ENCODE data around the gene CDH12.

CDH12 gene

DNA sequence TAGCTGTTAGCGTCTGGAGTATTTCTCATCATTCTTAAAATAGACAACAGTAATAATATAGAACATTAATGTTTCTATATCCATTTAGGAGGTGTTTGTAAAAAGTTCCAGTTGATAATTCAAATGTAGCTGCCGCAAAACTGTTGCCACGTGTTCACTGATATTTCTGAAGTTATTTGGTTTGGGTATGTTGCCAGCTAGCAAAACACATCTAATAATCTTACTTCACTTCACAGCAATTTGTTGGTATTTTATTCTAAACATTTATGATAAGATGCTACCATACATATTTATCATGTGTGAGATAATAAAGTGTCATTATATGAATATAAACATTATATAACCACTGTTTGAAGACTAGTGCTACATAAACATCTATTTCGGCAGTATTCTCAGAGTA lies 101.6 kb downstream of the CDH12 start:
- H3K4me3 ChIP-seq (ENCODE audit: control insufficient read depth, low read depth, low read length), result no peak overlapping the region
- TF ChIP-seq, protein P1, sequence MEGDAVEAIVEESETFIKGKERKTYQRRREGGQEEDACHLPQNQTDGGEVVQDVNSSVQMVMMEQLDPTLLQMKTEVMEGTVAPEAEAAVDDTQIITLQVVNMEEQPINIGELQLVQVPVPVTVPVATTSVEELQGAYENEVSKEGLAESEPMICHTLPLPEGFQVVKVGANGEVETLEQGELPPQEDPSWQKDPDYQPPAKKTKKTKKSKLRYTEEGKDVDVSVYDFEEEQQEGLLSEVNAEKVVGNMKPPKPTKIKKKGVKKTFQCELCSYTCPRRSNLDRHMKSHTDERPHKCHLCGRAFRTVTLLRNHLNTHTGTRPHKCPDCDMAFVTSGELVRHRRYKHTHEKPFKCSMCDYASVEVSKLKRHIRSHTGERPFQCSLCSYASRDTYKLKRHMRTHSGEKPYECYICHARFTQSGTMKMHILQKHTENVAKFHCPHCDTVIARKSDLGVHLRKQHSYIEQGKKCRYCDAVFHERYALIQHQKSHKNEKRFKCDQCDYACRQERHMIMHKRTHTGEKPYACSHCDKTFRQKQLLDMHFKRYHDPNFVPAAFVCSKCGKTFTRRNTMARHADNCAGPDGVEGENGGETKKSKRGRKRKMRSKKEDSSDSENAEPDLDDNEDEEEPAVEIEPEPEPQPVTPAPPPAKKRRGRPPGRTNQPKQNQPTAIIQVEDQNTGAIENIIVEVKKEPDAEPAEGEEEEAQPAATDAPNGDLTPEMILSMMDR (conservative IDR thresholded peaks at IDR 0.05; ENCODE audit: control insufficient read depth, insufficient read depth, low read depth, low read length), result no peak
- DNase-seq (ENCODE audit: low read depth), result no peak

DNA sequence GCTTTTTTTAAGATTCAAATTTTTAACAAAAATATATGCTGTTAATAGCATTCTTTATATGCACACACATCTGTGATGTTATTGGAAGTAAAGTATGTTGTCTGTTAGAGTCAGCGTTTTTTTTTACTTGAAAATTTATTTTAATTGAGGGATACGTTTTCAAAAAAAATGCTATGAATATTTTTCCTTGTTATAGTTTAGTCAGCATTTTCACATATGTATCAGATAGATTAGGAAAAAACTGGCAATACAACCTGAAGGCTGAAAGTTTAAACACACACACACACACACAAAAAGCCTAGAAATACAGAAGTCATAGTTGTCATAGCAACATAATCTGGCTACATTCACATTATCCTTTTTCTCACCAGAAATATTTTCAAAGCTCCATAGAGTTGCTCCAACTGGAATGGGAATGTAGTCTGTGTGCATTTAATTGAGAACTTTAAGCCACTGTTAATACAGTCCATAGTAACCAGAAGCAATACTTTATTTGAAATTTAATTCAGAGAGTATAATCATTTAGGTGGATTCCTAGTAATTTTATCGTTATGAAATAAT lies 116.6 kb downstream of the CDH12 start:
- H3K4me3 ChIP-seq (ENCODE audit: control insufficient read depth, low read depth, low read length), result no peak overlapping the region
- no peak for DNase-seq (ENCODE audit: low read depth)
- TF ChIP-seq, protein P1 (conservative IDR thresholded peaks at IDR 0.05; ENCODE audit: control insufficient read depth, insufficient read depth, low read depth, low read length), result no peak

DNA sequence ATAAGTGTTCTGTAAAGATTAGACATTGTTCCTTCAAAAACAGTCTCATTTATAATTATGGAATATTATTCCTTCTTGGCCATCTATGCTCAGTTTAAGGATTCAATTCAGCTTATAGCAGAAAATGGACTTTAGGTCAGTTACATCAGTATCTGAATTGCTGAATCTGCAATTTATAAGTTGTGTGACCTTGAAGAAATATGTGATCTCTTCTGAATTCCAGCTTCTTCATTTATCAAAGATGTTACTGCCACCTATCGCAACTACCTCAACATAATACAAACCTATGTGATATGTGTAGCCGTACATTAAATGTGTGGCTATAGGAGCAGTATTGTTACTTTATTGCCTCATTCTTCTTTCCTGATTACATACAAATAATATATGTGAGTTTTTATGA lies 118.2 kb downstream of the CDH12 start:
- no peak for DNase-seq (ENCODE audit: low read depth)
- TF ChIP-seq, protein P1 (conservative IDR thresholded peaks at IDR 0.05; ENCODE audit: control insufficient read depth, insufficient read depth, low read depth, low read length), result no peak
- H3K4me3 ChIP-seq (ENCODE audit: control insufficient read depth, low read depth, low read length), result no peak overlapping the region

DNA sequence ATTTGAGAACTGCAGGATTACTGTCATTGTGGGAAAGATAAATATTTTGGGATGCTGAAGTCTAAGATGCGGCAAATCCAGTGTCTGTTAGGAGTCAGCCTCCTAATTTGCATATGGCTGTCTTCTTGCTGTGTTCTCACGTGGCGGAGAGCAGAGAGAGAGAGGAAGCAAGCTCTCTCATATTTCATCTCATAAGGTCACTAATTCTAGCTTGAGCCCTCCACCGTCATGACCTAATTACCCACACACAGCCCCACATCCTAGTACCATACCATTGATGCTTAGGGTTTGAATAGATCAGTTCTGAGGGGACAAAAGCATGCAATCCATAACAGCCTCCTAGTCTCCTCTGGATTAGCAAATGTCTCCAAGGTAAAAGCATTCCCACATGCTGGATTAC lies 124.5 kb downstream of the CDH12 start:
- no peak overlapping the region for H3K4me3 ChIP-seq (ENCODE audit: control insufficient read depth, low read depth, low read length)
- TF ChIP-seq, protein P1 (conservative IDR thresholded peaks at IDR 0.05; ENCODE audit: control insufficient read depth, insufficient read depth, low read depth, low read length), result no peak
- no peak for DNase-seq (ENCODE audit: low read depth)

DNA sequence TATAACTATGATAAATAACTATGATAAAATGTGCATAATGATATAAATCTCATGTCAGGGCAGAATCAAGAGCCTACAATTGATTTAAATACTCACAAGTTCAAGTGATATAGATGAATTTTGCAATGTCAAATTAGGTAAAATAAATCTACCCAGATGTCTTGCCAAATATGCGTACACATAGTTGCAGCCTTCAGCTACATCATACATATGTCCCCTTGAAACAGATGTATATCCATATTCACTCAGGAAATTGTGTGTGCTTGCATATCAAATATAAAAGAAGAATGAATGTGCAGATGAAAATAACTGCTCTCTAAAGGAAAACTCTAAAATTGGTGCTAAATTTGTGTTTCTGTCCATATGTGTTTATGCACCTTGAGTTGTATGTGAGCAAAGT lies 130.7 kb downstream of the CDH12 start:
- DNase-seq (ENCODE audit: low read depth), result no peak
- TF ChIP-seq, protein P1 (conservative IDR thresholded peaks at IDR 0.05; ENCODE audit: control insufficient read depth, insufficient read depth, low read depth, low read length), result no peak
- H3K4me3 ChIP-seq (ENCODE audit: control insufficient read depth, low read depth, low read length), result no peak overlapping the region

DNA sequence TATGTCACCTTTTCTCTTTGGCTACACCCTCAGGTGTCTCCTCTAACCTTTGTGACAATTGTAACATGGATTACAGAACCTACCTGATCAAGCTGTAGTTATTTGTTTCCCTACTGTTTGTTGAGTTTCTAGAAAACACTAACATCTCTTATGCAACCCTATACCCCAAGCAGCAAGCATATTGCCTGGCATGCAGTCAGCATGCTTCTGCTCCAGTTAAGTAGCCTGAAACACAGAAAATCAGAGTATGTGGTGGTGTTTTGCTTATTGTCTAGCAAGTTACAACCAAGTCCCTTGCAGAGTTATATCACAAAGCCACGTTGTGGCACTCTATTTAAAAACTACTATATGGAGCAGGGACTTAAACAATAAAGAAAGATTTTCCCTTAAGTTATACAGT lies 131.1 kb downstream of the CDH12 start:
- TF ChIP-seq, protein P1 (conservative IDR thresholded peaks at IDR 0.05; ENCODE audit: control insufficient read depth, insufficient read depth, low read depth, low read length), result no peak
- no peak overlapping the region for H3K4me3 ChIP-seq (ENCODE audit: control insufficient read depth, low read depth, low read length)

DNA sequence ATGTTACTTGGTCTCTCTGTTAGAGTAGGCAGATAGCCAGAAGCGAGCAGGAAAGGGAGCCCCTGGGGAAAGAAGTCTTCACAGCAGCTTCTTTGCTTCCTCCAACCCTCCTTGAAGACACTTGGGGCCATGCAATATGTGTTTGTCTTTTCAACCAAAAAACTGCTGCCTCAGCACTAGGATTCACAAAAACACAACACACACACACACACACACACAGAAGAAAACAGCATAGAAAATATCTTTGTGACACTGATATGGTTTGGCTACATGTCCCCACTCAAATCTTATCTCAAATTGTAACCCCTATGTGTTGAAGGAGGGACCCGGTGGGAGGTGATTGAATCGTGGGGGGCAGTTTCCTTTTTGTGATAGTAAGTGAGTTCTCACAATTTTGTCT lies 133.3 kb downstream of the CDH12 start:
- DNase-seq (ENCODE audit: low read depth), result no peak
- TF ChIP-seq, protein P1 (conservative IDR thresholded peaks at IDR 0.05; ENCODE audit: control insufficient read depth, insufficient read depth, low read depth, low read length), result no peak
- H3K4me3 ChIP-seq (ENCODE audit: control insufficient read depth, low read depth, low read length), result no peak overlapping the region

More for the DNA sequence above, 131.1 kb downstream of the CDH12 start:
- DNase-seq (ENCODE audit: low read depth), result no peak

All from fibroblast of mammary gland (primary cell).